Heart left ventricle (tissue), 13 donors: Measurements from ENCODE around the gene ADM2.

Source experiments
- POLR2A ChIP-seq, 2 donors: fragments of 450-650 bp; IDR thresholded peaks; one replicate each; pipeline ENCODE4 v1.6.1; 2017; ENCODE audit warnings: antibody characterized with exemption in 2 of 2, mild to moderate bottlenecking in 2 of 2, moderate library complexity in 2 of 2
- TF ChIP-seq, protein P1 (sequence below), 12 donors: fragments of 200-600 bp; sonication (generic) in 4 of 12; IDR thresholded peaks; one replicate each; pipeline versions ENCODE4 v1.5.0 to v1.8.0; 2018 to 2022; ENCODE audit warnings: antibody characterized with exemption in 12 of 12, mild to moderate bottlenecking in 5 of 12
- donor health status: ischemic (EF 13 %, LVEDD 7.1; RV severe dilation, severe dysfunction).
- donor health status: DM: no; HTN: yes; CAD: no.
- donor health status: DM: no; HTN: no; CAD: no.
- donor health status: ischemic (EF 25% LVEDD 6.9; RV normal size, moderate dysfunction).
- donor health status: ischemic (EF 25% LVEDD 5.7; RV mildly dilated, moderate dysfunction).
- donor health status: ischemic (EF 35%, LVEDD 5.7; RV mildly dilated, moderate dysfunction).
- donor health status: nonischemic (EF 11% LVEDD 7.7; RV severe dilation, severe dysfunction).
- donor health status: DM: yes; HTN: yes; CAD: no.
- donor health status: PGD.
- donor health status: ischemic (EF 29% LVEDD 5.4; RV normal size, mild dysfunction).
- donor health status: nonischemic (EF 23%, LVEDD 6.1; RV moderate dilation, normal function).

GRCh38 chr22:50445071-50445879 is 36.1 kb upstream of the ADM2 start:
- TF ChIP-seq, protein P1, sequence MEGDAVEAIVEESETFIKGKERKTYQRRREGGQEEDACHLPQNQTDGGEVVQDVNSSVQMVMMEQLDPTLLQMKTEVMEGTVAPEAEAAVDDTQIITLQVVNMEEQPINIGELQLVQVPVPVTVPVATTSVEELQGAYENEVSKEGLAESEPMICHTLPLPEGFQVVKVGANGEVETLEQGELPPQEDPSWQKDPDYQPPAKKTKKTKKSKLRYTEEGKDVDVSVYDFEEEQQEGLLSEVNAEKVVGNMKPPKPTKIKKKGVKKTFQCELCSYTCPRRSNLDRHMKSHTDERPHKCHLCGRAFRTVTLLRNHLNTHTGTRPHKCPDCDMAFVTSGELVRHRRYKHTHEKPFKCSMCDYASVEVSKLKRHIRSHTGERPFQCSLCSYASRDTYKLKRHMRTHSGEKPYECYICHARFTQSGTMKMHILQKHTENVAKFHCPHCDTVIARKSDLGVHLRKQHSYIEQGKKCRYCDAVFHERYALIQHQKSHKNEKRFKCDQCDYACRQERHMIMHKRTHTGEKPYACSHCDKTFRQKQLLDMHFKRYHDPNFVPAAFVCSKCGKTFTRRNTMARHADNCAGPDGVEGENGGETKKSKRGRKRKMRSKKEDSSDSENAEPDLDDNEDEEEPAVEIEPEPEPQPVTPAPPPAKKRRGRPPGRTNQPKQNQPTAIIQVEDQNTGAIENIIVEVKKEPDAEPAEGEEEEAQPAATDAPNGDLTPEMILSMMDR (IDR thresholded peaks at IDR 0.05) = no peak
- TF ChIP-seq POLR2A (IDR thresholded peaks at IDR 0.05) = no peak
